WTC11 (cell line): ENCODE results near the gene FBH1. TPM values are rescaled to one million over a fixed set of nuclear protein-coding genes. Genes with fewer than 3 reads are reported as not detected.
A peak's percentile ranks its signal among the peaks of the same experiment; 100 is the strongest.
"Not testable (repeated sequence)": the region's sequence is repeated elsewhere in the genome, so short reads cannot be mapped to it uniquely, and the experiment has no call there.

Experiments
- ATAC-seq: fragments of 200-7000 bp; cut with Tn5 transposase; 2 replicates; pipeline ENCODE4 v1.10.0; 2021; ENCODE audit warnings: mild to moderate bottlenecking, moderate library complexity
- CTCF ChIA-PET: fragments of 300-600 bp; sonication (Branson Sonifier 250); formaldehyde crosslinking; loops from one replicate; lab custom pipeline; 2021; ENCODE audit warnings: antibody characterized with exemption; lab: Charles Lee
- POLR2A ChIA-PET: fragments of 350-600 bp; sonication (Branson Sonifier 250); formaldehyde crosslinking; loops from one replicate; lab custom pipeline; 2021; ENCODE audit warnings: antibody characterized with exemption; lab: Charles Lee
- DNase-seq: peaks from one replicate; pipeline ENCODE4 v3.0.0; 2021; ENCODE audit warnings: low spot score
- H3K27ac Mint-ChIP-seq: 2 replicates; pipeline ENCODE4 v1.8.0; 2021; ENCODE audit warnings: mixed read lengths
- H3K27me3 Mint-ChIP-seq: 2 replicates; pipeline ENCODE4 v1.8.0; 2021; ENCODE audit warnings: low read depth, mild to moderate bottlenecking, moderate library complexity, mixed read lengths
- H3K36me3 Mint-ChIP-seq: 2 replicates; pipeline ENCODE4 v1.8.0; 2021; ENCODE audit warnings: mixed read lengths
- H3K4me1 Mint-ChIP-seq: 2 replicates; pipeline ENCODE4 v1.8.0; 2022; ENCODE audit warnings: mixed read lengths
- H3K4me3 Mint-ChIP-seq: 2 replicates; pipeline ENCODE4 v1.8.0; 2021; ENCODE audit warnings: mild to moderate bottlenecking, moderate library complexity, mixed read lengths
- H3K9me3 Mint-ChIP-seq: 2 replicates; pipeline ENCODE4 v1.8.0; 2021; ENCODE audit warnings: mixed read lengths
- ATF1 ChIP-seq: sonication (generic); formaldehyde crosslinking; IDR thresholded peaks from 2 replicates; pipeline ENCODE4 v1.8.1; 2023; ENCODE audit warnings: mild to moderate bottlenecking, moderate library complexity, missing genetic modification reagents
- CBFB ChIP-seq: sonication (generic); formaldehyde crosslinking; IDR thresholded peaks from 2 replicates; pipeline ENCODE4 v1.8.1; 2022; ENCODE audit warnings: mild to moderate bottlenecking, low read depth, missing genetic modification reagents
- ESRRA ChIP-seq: sonication (generic); formaldehyde crosslinking; IDR thresholded peaks from 2 replicates; pipeline ENCODE4 v1.8.1; 2022; ENCODE audit warnings: mild to moderate bottlenecking, missing genetic modification reagents, borderline replicate concordance
- FOXJ3 ChIP-seq: sonication (generic); formaldehyde crosslinking; IDR thresholded peaks from 2 replicates; pipeline ENCODE4 v1.9.0; 2021; ENCODE audit warnings: missing genetic modification reagents, mild to moderate bottlenecking, borderline replicate concordance
- GABPB1 ChIP-seq: sonication (generic); formaldehyde crosslinking; IDR thresholded peaks from 2 replicates; pipeline ENCODE4 v1.8.1; 2023; ENCODE audit warnings: mild to moderate bottlenecking, missing genetic modification reagents
- GTF2I ChIP-seq: fragments of 250-450 bp; sonication (Bioruptor Pico); conservative IDR thresholded peaks from 2 replicates; pipeline ENCODE4 v1.4.0; 2021; ENCODE audit warnings: mild to moderate bottlenecking
- KAT7 ChIP-seq: sonication (generic); formaldehyde crosslinking; IDR thresholded peaks from 2 replicates; pipeline ENCODE4 v1.8.1; 2023; ENCODE audit warnings: missing genetic modification reagents, mild to moderate bottlenecking, borderline replicate concordance
- NFYB ChIP-seq: sonication (generic); formaldehyde crosslinking; conservative IDR thresholded peaks from 2 replicates; pipeline ENCODE4 v1.8.0; 2022; ENCODE audit warnings: low read depth, missing genetic modification reagents
- RELA ChIP-seq: sonication (generic); formaldehyde crosslinking; IDR thresholded peaks from 2 replicates; pipeline ENCODE4 v1.8.1; 2022; ENCODE audit warnings: missing genetic modification reagents, mild to moderate bottlenecking, borderline replicate concordance
- SMAD4 ChIP-seq: sonication (generic); formaldehyde crosslinking; IDR thresholded peaks from 2 replicates; pipeline ENCODE4 v1.8.0; 2022; ENCODE audit warnings: mild to moderate bottlenecking, missing genetic modification reagents
- TCF7 ChIP-seq: sonication (generic); formaldehyde crosslinking; IDR thresholded peaks from 2 replicates; pipeline ENCODE4 v1.8.0; 2022; ENCODE audit warnings: mild to moderate bottlenecking, low read depth, missing genetic modification reagents, moderate library complexity
- TEAD1 ChIP-seq: sonication (generic); formaldehyde crosslinking; IDR thresholded peaks from 2 replicates; pipeline ENCODE4 v1.8.0; 2022; ENCODE audit warnings: mild to moderate bottlenecking, missing genetic modification reagents
- TP53 ChIP-seq: sonication (generic); formaldehyde crosslinking; IDR thresholded peaks from 2 replicates; pipeline ENCODE4 v1.8.1; 2023; ENCODE audit warnings: mild to moderate bottlenecking, missing genetic modification reagents
- ZNF219 ChIP-seq: sonication (generic); formaldehyde crosslinking; IDR thresholded peaks from 2 replicates; pipeline ENCODE4 v1.8.0; 2023; ENCODE audit warnings: missing genetic modification reagents, mild to moderate bottlenecking, borderline replicate concordance
- ZNF317 ChIP-seq: sonication (generic); formaldehyde crosslinking; IDR thresholded peaks from 2 replicates; pipeline ENCODE4 v1.8.1; 2023; ENCODE audit warnings: low read depth, mild to moderate bottlenecking, moderate library complexity, missing genetic modification reagents, borderline replicate concordance
- total RNA-seq: library from RNA; stranded (reverse); gene quantifications from 3 replicates; pipeline ENCODE4 v1.2.3, GENCODE V29; 2021
- TF ChIP-seq, protein P1 (sequence below): fragments of 250-450 bp; sonication (Bioruptor Pico); IDR thresholded peaks from 2 replicates; pipeline ENCODE4 v1.9.0; 2021; ENCODE audit warnings: mild to moderate bottlenecking
- TF ChIP-seq, protein P2 (sequence below): sonication (generic); formaldehyde crosslinking; conservative IDR thresholded peaks from 2 replicates; pipeline ENCODE4 v1.8.1; 2023; ENCODE audit warnings: mild to moderate bottlenecking, low read depth, missing genetic modification reagents, moderate library complexity
- TF ChIP-seq, protein P3 (sequence below): sonication (generic); formaldehyde crosslinking; IDR thresholded peaks from 2 replicates; pipeline ENCODE4 v1.8.1; 2023; ENCODE audit warnings: mild to moderate bottlenecking, missing genetic modification reagents, moderate library complexity
- TF ChIP-seq, protein P4 (sequence below): sonication (generic); formaldehyde crosslinking; IDR thresholded peaks from 2 replicates; pipeline ENCODE4 v1.8.1; 2023; ENCODE audit warnings: mild to moderate bottlenecking, missing genetic modification reagents
- TF ChIP-seq, protein P5 (sequence below): sonication (generic); formaldehyde crosslinking; IDR thresholded peaks from 2 replicates; pipeline ENCODE4 v1.8.1; 2023; ENCODE audit warnings: mild to moderate bottlenecking, missing genetic modification reagents, moderate library complexity
- TF ChIP-seq, protein P6 (sequence below): sonication (generic); formaldehyde crosslinking; IDR thresholded peaks from 2 replicates; pipeline ENCODE4 v1.8.0; 2023; ENCODE audit warnings: missing genetic modification reagents
- TF ChIP-seq, protein P7 (sequence below): fragments of 250-450 bp; sonication (Bioruptor Pico); conservative IDR thresholded peaks from 2 replicates; pipeline ENCODE4 v1.9.0; 2021; ENCODE audit warnings: mild to moderate bottlenecking

Gene FBH1
- total RNA-seq, 1 experiment from 2014 or later: 66.8 TPM

DNA sequence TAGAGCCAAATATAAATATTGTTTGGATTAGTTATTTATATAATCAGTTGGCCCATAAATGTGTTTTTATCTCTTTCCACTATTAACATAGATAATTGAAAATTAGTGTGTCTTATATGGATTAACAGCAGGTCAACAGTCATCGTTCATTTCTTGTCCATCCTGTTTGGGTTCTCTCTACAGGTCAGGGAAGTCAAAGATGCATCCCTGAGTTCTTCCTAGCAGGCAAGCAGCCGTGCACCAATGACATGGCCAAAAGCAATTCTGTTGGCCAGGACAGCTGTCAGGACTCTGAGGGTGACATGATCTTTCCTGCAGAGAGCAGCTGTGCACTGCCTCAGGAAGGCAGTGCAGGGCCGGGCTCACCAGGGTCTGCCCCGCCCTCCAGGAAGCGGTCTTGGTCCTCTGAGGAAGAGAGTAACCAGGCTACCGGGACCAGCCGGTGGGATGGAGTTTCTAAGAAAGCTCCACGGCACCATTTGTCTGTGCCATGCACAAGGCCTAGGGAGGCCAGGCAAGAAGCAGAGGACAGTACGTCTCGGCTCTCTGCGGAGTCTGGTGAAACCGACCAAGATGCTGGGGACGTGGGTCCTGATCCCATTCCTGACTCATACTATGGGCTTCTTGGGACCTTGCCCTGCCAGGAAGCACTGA, 15.9 kb downstream of the FBH1 start:
- H3K36me3 Mint-ChIP-seq: peaks cover 56% of the 10 kb centered on the region
- H3K4me3 Mint-ChIP-seq: no peak overlapping the region
- no peaks in the 10 kb centered on the region for H3K9me3 Mint-ChIP-seq
- no peak for TF ChIP-seq TEAD1 (CRISPR knock-in tag)
- TF ChIP-seq, protein P1, sequence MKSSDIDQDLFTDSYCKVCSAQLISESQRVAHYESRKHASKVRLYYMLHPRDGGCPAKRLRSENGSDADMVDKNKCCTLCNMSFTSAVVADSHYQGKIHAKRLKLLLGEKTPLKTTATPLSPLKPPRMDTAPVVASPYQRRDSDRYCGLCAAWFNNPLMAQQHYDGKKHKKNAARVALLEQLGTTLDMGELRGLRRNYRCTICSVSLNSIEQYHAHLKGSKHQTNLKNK (CRISPR knock-in tag): no peak
- TF ChIP-seq, protein P2, sequence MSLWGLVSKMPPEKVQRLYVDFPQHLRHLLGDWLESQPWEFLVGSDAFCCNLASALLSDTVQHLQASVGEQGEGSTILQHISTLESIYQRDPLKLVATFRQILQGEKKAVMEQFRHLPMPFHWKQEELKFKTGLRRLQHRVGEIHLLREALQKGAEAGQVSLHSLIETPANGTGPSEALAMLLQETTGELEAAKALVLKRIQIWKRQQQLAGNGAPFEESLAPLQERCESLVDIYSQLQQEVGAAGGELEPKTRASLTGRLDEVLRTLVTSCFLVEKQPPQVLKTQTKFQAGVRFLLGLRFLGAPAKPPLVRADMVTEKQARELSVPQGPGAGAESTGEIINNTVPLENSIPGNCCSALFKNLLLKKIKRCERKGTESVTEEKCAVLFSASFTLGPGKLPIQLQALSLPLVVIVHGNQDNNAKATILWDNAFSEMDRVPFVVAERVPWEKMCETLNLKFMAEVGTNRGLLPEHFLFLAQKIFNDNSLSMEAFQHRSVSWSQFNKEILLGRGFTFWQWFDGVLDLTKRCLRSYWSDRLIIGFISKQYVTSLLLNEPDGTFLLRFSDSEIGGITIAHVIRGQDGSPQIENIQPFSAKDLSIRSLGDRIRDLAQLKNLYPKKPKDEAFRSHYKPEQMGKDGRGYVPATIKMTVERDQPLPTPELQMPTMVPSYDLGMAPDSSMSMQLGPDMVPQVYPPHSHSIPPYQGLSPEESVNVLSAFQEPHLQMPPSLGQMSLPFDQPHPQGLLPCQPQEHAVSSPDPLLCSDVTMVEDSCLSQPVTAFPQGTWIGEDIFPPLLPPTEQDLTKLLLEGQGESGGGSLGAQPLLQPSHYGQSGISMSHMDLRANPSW (CRISPR knock-in tag): no peak
- TF ChIP-seq, protein P3, sequence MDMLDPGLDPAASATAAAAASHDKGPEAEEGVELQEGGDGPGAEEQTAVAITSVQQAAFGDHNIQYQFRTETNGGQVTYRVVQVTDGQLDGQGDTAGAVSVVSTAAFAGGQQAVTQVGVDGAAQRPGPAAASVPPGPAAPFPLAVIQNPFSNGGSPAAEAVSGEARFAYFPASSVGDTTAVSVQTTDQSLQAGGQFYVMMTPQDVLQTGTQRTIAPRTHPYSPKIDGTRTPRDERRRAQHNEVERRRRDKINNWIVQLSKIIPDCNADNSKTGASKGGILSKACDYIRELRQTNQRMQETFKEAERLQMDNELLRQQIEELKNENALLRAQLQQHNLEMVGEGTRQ (CRISPR knock-in tag): no peak
- ChIA-PET CTCF (no interaction called here), POLR2A (no interaction called here)
- no peak overlapping the region for H3K27ac Mint-ChIP-seq
- no peaks in the 10 kb centered on the region for H3K4me1 Mint-ChIP-seq
- no peak for DNase-seq
- H3K27me3 Mint-ChIP-seq: no peaks in the 10 kb centered on the region
- ATAC-seq: no peak; the same call in 1 of the 2 replicates

DNA sequence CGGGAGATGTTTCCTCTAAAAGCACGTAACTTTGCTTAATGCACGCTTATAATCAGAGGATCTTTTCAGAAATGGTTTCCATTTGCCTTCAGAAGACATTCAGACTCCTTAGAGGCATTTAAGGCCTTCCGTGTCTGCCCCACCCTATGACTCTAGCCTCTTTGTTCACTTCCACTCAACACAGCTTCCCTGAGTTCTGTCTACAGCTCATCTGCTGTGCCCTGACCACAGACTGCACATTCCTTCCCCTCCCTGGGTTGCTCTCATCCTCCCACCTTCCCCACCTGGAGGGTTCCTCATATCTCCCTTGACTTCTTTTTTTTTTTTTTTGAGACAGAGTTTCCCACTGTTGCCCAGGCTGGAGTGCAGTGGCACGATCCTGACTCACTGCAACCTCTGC, 16.6 kb downstream of the FBH1 start:
- ChIA-PET CTCF (no interaction called here), POLR2A (no interaction called here)
- H3K4me1 Mint-ChIP-seq: no peaks in the 10 kb centered on the region
- no peak overlapping the region; the same call in 1 of the 2 replicates for H3K27ac Mint-ChIP-seq
- TF ChIP-seq NFYB (CRISPR knock-in tag): no peak
- no peak for TF ChIP-seq GTF2I (CRISPR knock-in tag)
- no peak for TF ChIP-seq ZNF219 (CRISPR knock-in tag)
- TF ChIP-seq RELA (CRISPR knock-in tag): no peak
- TF ChIP-seq FOXJ3 (CRISPR knock-in tag): no peak
- no peak for TF ChIP-seq KAT7 (CRISPR knock-in tag)
- TF ChIP-seq TCF7 (CRISPR knock-in tag): no peak
- no peak for TF ChIP-seq ZNF317 (CRISPR knock-in tag)
- TF ChIP-seq SMAD4 (CRISPR knock-in tag): no peak
- TF ChIP-seq, protein P4, sequence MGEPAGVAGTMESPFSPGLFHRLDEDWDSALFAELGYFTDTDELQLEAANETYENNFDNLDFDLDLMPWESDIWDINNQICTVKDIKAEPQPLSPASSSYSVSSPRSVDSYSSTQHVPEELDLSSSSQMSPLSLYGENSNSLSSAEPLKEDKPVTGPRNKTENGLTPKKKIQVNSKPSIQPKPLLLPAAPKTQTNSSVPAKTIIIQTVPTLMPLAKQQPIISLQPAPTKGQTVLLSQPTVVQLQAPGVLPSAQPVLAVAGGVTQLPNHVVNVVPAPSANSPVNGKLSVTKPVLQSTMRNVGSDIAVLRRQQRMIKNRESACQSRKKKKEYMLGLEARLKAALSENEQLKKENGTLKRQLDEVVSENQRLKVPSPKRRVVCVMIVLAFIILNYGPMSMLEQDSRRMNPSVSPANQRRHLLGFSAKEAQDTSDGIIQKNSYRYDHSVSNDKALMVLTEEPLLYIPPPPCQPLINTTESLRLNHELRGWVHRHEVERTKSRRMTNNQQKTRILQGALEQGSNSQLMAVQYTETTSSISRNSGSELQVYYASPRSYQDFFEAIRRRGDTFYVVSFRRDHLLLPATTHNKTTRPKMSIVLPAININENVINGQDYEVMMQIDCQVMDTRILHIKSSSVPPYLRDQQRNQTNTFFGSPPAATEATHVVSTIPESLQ (CRISPR knock-in tag): no peak
- TF ChIP-seq, protein P5, sequence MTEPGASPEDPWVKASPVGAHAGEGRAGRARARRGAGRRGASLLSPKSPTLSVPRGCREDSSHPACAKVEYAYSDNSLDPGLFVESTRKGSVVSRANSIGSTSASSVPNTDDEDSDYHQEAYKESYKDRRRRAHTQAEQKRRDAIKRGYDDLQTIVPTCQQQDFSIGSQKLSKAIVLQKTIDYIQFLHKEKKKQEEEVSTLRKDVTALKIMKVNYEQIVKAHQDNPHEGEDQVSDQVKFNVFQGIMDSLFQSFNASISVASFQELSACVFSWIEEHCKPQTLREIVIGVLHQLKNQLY (CRISPR knock-in tag): no peak
- TF ChIP-seq ATF1: no peak
- TF ChIP-seq TP53 (CRISPR knock-in tag): no peak
- TF ChIP-seq, protein P6, sequence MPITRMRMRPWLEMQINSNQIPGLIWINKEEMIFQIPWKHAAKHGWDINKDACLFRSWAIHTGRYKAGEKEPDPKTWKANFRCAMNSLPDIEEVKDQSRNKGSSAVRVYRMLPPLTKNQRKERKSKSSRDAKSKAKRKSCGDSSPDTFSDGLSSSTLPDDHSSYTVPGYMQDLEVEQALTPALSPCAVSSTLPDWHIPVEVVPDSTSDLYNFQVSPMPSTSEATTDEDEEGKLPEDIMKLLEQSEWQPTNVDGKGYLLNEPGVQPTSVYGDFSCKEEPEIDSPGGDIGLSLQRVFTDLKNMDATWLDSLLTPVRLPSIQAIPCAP (CRISPR knock-in tag): no peak
- no peak for TF ChIP-seq ESRRA
- no peak for TF ChIP-seq CBFB
- no peak for TF ChIP-seq GABPB1 (CRISPR knock-in tag)
- TF ChIP-seq, protein P7, sequence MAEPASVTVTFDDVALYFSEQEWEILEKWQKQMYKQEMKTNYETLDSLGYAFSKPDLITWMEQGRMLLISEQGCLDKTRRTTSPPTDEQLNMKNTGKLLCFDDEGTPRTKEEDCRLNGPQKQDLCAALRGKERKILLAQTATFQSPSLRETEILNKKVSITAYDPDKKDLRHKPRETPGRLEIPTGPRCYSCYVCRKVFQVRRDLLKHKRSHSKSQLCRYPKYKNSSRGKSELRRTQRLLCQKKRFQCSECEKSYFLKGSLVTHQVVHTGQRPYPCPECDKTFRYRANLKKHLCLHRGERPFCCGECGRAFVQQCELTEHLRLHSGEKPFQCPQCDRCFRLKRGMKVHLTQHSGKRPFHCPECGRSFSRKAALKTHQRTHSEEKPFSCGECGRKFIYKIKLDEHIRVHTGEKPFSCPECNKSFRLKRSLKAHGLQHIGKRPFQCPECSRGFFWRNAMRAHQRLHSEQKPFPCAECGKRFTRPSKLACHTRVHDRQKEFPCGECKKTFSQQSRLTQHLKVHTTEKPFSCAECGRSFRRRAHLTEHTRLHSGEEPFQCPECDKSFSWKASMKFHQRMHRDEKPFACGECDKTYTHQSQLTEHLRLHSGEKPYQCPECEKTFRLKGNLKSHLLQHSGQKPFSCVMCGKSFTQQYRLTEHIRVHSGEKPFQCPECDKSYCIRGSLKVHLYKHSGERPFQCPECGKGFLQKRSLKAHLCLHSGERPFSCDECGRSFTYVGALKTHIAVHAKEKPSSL: no peak
- no peak overlapping the region for H3K4me3 Mint-ChIP-seq
- H3K36me3 Mint-ChIP-seq: peaks cover 63% of the 10 kb centered on the region
- no peaks in the 10 kb centered on the region for H3K9me3 Mint-ChIP-seq
- DNase-seq (no peak), ATAC-seq (no peak)
- no peaks in the 10 kb centered on the region for H3K27me3 Mint-ChIP-seq

DNA sequence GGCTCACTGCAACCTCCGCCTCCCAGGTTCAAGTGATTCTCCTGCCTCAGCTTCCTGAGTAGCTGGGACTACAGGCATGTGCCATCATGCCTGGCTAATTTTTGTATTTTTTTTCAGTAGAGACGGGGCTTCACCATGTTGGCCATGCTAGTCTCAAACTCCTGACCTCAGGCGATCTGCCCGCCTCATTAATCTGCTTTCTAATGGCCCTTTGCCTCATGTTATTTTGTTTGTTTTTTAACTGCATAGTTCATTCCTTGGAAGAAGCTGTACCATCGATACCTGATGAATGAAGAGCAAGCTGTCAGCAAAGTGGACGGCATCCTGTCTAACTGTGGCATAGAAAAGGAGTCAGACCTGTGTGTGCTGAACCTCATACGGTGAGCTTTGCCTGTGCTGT, 18.6 kb downstream of the FBH1 start:
- POLR2A ChIA-PET, DNase-seq, H3K4me3 Mint-ChIP-seq, H3K27me3 Mint-ChIP-seq, H3K4me1 Mint-ChIP-seq, CTCF ChIA-PET, H3K9me3 Mint-ChIP-seq, ATAC-seq: not testable (repeated sequence)
- Mint-ChIP-seq H3K36me3 (peaks cover 67% of the 10 kb centered on the region), H3K27ac (peak overlapping the region; percentile 29; the same call in 1 of the 2 replicates)
